ENCODE results near the gene RBM47. TPM values are rescaled to one million over a fixed set of nuclear protein-coding genes. Genes with fewer than 3 reads are reported as not detected.

Gene RBM47
- total and polyA plus RNA-seq, 9 of the 15 experiments (the other 6 are each of a cell fraction or from before 2014, with no cell fraction given), result 1.4 to 6.4 (median 3.3) TPM

- TF ChIP-seq BRF2 (IDR thresholded peaks at IDR 0.05; ENCODE audit: borderline replicate concordance, insufficient read depth, insufficient read length), result no peak
- peak; percentile 83 for TF ChIP-seq ATF3 (IDR thresholded peaks at IDR 0.05)
- TF ChIP-seq ATF3 (CRISPR knock-in tag; conservative IDR thresholded peaks at IDR 0.05), result 0 out of 2 replicates have a peak, but pooled peaks have one; percentile 31
- no peak for TF ChIP-seq ZFPM2 (CRISPR knock-in tag; IDR thresholded peaks at IDR 0.05)
- TF ChIP-seq MAFK (IDR thresholded peaks at IDR 0.05; ENCODE audit: low read length), result no peak
- TF ChIP-seq HNRNPK (IDR thresholded peaks at IDR 0.05; ENCODE audit: low read depth, low read length, poor library complexity, severe bottlenecking), result no peak
- TF ChIP-seq ELF1 (tag; IDR thresholded peaks at IDR 0.05), result peak; percentile 61; the same call in 1 of the 2 replicates
- TF ChIP-seq ZNF23 (CRISPR knock-in tag; IDR thresholded peaks at IDR 0.05), result no peak
- no peak for TF ChIP-seq NUFIP1 (IDR thresholded peaks at IDR 0.05; ENCODE audit: partially characterized antibody)
- TF ChIP-seq ZEB2 (IDR thresholded peaks at IDR 0.05), result peak; percentile 21; the same call in 1 of the 2 replicates
- no peak for TF ChIP-seq CBX5 (IDR thresholded peaks at IDR 0.05; ENCODE audit: borderline replicate concordance, low read depth)
- no peak for TF ChIP-seq DLX4 (CRISPR knock-in tag; IDR thresholded peaks at IDR 0.05)
- TF ChIP-seq ZBTB43 (CRISPR knock-in tag; IDR thresholded peaks at IDR 0.05), result no peak
- TF ChIP-seq ZNF583 (CRISPR knock-in tag; IDR thresholded peaks at IDR 0.05), result no peak
- TF ChIP-seq BCOR (IDR thresholded peaks at IDR 0.05), result peak; percentile 98
- no peak for TF ChIP-seq TFE3 (CRISPR knock-in tag; IDR thresholded peaks at IDR 0.05)
- no peak for TF ChIP-seq SPI1 (IDR thresholded peaks at IDR 0.05; ENCODE audit: borderline replicate concordance, low read depth, low read length)
- TF ChIP-seq, protein P1, sequence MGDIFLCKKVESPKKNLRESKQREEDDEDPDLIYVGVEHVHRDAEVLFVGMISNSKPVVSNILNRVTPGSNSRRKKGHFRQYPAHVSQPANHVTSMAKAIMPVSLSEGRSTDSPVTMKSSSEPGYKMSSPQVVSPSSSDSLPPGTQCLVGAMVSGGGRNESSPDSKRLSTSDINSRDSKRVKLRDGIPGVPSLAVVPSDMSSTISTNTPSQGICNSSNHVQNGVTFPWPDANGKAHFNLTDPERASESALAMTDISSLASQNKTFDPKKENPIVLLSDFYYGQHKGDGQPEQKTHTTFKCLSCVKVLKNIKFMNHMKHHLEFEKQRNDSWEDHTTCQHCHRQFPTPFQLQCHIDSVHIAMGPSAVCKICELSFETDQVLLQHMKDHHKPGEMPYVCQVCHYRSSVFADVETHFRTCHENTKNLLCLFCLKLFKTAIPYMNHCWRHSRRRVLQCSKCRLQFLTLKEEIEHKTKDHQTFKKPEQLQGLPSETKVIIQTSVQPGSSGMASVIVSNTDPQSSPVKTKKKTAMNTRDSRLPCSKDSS (IDR thresholded peaks at IDR 0.05; ENCODE audit: low read depth, partially characterized antibody), result no peak
- TF ChIP-seq, protein P2, sequence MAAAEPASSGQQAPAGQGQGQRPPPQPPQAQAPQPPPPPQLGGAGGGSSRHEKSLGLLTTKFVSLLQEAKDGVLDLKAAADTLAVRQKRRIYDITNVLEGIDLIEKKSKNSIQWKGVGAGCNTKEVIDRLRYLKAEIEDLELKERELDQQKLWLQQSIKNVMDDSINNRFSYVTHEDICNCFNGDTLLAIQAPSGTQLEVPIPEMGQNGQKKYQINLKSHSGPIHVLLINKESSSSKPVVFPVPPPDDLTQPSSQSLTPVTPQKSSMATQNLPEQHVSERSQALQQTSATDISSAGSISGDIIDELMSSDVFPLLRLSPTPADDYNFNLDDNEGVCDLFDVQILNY (CRISPR knock-in tag; IDR thresholded peaks at IDR 0.05), result no peak
These were observed 114.0 kb downstream of the RBM47 start (continued) for GRCh38 chr4:40515398-40516293.
